ENCODE measurements around the gene SLC16A5.

DNA sequence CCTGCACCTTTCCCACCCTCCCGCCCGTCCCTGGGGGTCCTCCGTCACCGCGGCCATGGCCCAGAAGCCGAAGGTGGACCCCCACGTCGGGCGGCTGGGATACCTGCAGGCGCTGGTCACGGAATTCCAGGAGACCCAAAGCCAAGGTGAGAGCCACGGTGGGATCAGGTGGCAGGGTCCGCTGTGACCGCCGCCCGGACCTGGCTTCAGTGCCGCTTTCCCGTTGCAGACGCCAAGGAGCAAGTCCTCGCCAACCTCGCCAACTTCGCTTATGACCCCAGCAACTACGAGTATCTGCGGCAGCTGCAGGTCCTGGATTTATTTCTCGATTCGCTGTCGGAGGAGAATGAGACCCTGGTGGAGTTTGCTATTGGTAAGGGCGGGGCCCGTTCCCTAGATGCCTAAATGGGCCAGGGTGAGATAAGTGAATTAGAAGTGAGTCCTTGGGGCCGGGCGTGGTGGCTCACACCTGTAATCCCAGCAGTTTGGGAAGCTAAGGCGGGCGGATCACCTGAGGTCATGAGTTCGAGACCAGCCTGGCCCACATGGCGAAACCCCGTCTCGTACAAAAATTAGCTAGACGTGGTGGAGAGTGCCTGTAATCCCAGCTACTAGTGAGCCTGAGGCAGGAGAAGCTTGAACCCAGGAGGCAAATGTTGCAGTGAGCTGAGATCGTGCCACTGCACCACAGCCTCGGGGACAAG, 22.6 kb downstream of the SLC16A5 start:
- TF ChIP-seq, protein P1, sequence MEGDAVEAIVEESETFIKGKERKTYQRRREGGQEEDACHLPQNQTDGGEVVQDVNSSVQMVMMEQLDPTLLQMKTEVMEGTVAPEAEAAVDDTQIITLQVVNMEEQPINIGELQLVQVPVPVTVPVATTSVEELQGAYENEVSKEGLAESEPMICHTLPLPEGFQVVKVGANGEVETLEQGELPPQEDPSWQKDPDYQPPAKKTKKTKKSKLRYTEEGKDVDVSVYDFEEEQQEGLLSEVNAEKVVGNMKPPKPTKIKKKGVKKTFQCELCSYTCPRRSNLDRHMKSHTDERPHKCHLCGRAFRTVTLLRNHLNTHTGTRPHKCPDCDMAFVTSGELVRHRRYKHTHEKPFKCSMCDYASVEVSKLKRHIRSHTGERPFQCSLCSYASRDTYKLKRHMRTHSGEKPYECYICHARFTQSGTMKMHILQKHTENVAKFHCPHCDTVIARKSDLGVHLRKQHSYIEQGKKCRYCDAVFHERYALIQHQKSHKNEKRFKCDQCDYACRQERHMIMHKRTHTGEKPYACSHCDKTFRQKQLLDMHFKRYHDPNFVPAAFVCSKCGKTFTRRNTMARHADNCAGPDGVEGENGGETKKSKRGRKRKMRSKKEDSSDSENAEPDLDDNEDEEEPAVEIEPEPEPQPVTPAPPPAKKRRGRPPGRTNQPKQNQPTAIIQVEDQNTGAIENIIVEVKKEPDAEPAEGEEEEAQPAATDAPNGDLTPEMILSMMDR (IDR thresholded peaks at IDR 0.05 in 4 of 5, conservative IDR thresholded peaks at IDR 0.05 in 1 of 5): no peak
- no peak for TF ChIP-seq POLR2A (IDR thresholded peaks at IDR 0.05)
